GM18502 (cell line): Measurements from ENCODE around the gene FXYD4.
"Not testable (repeated sequence)": the region's sequence is repeated elsewhere in the genome, so short reads cannot be mapped to it uniquely, and the experiment has no call there.

Source experiments
- ATAC-seq: cut with Tn5 transposase; IDR thresholded peaks from one replicate; pipeline ENCODE4 v1.9.1; 2021; ENCODE audit warnings: mild to moderate bottlenecking; ENCODE audit not compliant: unreplicated experiment, poor library complexity

Gene FXYD4, protein sequence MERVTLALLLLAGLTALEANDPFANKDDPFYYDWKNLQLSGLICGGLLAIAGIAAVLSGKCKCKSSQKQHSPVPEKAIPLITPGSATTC

DNA sequence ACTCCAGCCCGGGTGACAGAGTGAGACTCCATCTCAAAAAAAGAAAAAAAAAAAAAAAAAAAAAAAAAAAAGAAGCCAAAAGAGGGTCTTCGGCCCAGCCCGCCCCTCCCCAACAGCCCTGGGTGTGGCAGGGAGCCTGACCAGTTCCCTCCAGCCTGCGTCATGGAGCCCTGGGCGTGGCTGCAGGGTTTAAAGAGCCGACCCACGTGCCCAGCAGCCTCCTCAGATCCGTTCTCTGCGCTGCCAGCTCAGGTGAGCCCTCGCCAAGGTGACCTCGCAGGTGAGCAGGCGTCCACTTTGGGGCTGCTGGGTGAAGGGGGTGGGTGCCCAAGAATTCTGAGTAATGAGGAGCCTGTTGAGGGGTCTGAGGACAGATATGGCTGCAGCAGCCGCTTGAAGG lies at the start of gene FXYD4:
Gene FXYD4 (plus strand): TSS at position 219 of the 400 bp plus-strand sequence. CDS start 2,111 bp downstream, outside the sequence.
- ATAC-seq = no peak

DNA sequence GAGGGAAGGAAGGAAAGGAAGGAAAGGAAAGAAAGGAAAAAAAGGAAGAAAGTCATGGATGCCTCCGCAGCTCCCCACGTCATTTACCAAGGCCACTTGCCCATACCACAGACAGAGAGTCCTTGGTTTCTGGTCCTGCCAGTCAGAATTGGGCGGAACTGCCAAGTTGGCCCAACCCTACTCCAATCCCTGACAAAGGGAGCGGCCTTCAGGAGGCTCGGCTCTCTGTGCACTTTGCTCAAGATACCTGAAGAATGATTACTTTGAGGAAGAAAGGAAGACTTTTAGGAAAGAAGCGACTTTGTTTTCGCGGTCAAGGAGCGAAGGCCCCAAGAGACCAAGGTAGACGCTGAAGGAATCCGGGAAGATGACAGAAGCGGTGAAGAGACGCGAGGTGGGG lies 49.1 kb upstream of the FXYD4 start:
- ATAC-seq = no peak

DNA sequence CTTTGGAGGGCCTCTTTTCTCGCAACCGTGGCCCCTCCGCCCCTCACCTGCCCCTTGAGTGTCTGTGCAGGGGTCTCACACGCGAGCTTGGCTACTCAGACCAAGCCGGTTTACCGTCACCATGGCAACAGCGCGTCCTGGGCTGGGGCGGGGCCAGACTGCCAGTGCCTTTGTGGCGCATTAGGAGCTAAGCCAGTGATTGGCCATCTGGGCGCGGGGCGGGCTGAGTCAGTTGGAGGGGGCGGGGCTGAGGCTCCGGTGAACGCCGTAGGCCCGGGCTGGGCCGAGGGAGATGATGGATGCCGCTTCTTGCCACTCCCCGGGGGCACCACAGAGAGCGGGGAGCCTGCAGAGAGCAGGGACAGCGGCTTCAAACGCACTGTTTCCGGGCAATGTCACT lies 48.7 kb upstream of the FXYD4 start:
- peak; percentile 82 for ATAC-seq

DNA sequence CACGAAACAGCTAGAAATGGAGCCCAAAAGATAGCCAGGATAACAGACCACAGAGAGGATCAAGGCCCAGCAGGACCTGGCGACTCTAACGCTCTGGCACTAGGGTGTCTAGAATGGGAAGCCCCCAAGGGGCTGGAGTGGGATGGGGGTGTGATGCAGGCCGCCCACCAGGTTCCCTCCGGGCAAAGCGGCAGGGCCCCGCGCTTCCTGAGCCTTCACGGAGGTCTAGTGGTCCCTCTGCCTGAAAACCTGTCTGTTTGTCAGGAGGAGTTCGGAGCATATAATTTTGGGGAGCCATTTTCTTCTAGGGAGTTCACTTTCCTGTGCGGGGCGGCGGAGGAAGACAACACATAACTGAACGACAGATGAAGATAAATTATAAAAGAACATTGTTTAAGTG lies 48.2 kb upstream of the FXYD4 start:
- no peak for ATAC-seq

DNA sequence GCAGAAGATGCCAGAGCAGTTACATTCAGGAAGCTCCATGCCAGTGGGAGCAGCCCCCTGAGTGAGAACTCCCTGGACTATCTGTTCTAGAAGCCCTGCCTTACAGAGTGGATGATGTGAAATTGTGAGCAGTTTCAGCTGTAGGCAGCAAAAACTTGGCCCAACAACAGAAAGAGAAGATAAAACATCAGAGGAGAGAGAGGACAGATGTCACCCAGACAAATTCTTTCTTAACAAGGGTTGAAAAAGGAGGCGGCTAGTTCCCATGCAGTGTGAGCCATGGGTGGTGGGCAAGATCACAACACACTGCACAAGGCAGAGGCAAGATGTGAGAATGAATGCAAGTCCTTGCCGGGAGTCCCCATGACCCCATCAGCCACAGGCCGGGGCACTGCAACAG lies 46.6 kb upstream of the FXYD4 start:
- ATAC-seq = no peak

DNA sequence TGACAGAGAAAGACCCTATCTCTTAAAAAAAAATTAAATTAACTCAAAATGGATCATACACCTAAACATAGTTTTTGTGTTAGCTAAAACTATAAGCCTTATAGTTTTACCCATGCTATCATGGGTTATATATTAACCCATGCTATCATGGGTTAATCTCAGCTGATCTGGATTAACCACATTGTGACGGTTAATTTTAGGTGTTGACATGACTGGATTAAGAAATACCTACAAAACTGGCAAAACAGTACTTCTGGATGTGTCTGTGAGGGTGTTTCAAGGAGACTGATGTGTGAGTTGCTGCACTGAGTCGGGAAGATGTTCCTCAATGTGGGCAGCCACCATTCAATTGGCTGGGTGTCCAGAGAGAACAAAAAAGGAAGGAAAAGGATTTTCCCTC lies 44.3 kb upstream of the FXYD4 start:
- ATAC-seq = no peak

DNA sequence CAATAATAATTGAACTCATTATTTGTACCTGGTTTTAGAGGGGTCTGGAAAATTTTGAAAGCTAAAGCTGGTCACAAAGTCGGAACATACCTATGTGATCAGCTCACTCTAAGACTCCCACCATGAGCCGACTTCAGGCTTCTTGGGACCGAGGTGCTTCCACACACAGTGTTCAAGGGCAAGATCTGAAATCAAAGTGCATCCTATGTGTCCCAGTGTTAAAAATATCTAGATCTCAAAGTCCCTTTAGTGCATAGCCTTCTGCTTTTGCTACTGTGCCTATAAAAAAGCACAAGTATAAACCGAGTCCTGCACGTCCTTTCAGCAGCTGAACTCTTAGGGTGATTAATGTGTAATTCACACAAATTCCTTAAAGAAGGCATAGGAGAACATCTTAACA lies 43.5 kb upstream of the FXYD4 start:
- no peak for ATAC-seq

DNA sequence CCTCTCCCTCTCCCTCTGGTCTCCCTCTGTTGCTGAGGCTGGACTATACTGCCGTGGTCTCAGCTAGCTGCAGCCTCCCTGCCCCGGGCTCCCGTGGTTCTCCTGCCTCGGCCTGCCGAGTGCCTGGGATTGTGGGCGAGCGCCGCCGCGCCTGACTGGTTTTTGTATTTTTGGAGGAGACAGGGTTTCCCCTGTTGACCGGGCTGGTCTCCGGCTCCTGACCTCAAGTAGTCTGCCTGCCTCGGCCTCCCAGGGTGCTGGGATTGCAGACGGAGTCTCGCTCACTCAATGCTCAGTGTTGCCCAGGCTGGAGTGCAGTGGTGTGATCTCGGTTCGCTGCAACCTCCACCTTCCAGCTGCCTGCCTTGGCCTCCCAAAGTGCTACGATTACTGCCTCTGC lies 42.6 kb upstream of the FXYD4 start:
- ATAC-seq = not testable (repeated sequence)

DNA sequence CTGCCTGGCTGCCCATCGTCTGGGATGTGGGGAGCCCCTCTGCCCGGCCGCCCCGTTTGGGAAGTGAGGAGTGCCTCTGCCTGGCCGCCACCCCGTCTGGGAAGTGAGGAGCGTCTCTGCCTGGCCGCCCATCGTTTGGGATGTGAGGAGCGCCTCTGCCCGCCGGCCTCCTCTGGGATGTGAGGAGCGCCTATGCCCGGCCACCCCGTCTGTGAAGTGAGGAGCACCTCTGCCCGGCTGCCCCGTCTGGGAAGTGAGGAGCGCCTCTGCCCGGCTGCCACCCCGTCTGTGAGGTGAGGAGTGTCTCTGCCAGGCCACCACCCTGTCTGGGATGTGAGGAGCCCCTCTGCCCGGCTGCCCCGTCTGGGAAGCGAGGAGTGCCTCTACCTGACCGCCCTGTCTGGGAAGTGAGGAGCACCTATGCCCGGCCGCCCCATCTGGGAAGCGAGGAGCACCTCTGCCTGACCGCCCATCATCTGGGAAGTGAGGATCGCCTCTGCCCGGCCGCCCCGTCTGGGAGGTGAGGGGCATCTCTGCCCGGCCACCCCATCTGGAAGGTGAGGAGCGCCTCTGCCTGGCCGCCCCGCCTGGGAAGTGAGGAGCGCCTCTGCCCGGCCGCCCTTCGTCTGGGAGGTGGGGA lies 42.1 kb upstream of the FXYD4 start:
- ATAC-seq = not testable (repeated sequence)

DNA sequence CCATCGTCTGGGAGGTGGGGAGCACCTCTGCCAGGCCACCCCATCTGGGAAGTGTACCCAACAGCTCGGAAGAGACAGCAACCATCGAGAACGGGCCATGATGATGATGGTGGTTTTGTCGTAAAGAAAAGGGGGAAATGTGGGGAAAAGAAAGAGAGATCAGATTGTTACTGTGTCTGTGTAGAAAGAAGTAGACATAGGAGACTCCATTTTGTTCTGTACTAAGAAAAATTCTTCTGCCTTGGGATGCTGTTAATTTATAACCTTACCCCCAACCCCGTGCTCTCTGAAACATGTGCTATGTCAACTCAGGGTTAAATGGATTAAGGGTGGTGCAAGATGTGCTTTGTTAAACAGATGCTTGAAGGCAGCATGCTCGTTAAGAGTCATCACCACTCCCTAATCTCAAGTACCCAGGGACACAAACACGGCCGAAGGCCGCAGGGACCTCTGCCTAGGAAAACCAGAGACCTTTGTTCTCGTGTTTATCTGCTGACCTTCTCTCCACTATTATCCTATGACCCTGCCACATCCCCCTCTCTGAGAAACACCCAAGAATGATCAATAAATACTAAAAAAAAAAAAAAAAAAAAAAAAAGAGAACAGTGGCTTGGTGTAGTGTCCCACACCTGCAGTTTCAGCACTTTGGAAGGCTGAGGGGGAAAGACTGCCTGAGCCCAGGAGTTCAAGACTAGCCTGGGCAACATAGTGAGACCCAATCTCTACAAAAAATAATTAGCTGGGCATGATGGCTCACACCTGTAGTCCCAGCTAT lies 41.2 kb upstream of the FXYD4 start:
- ATAC-seq = not testable (repeated sequence)

DNA sequence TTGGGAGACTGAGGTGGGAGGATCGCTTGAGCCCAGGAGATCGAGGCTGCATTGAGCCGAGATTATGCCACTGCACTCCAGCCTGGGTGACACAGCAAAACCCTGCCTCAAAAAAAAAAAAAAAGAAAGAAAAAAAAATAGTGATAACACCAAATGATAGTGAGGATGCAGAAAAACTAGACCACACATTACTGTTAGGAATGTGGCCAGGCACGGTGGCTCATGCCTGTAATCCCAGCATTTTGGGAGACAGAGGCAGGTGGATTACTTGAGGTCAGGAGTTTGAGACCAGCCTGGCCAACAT lies 40.7 kb upstream of the FXYD4 start:
- ATAC-seq = not testable (repeated sequence)

DNA sequence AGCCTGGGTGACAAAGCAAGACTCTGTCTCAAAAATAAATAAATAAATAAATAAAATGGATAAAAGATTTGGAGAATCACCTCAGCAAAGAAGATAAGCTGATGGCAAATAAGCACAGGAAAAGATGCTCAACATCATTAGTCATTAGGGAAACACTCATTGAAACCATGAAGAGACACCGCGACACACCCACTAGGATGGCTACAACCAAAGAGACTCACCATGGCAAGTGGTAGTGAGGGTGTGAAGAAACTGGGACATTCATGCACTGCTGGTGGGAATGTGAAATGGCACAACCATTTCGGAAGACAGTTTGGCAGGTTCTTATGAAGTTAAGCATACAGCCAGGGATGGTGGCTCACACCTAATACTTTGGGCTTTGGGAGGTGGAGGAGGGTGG lies 37.8 kb upstream of the FXYD4 start:
- no peak for ATAC-seq

DNA sequence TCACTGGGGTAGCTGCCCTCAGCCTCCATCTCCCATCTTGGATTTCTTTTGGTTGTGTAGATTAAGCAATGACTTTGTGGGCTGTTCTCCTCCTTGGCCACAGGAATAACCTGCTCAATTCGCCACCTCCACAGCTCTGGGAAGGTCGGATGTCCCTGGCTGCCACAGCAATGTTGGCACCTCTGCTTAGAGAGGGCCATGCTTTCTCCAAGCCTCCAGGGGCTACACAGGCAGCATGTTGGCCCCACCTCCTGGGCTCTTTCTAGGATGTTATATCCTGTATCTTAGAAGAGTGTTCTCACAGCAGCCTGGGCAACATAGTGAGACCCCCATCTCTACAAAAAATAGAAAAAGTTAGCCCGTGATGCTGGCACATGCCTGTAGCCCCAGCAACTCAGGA lies 35.4 kb upstream of the FXYD4 start:
- no peak for ATAC-seq

DNA sequence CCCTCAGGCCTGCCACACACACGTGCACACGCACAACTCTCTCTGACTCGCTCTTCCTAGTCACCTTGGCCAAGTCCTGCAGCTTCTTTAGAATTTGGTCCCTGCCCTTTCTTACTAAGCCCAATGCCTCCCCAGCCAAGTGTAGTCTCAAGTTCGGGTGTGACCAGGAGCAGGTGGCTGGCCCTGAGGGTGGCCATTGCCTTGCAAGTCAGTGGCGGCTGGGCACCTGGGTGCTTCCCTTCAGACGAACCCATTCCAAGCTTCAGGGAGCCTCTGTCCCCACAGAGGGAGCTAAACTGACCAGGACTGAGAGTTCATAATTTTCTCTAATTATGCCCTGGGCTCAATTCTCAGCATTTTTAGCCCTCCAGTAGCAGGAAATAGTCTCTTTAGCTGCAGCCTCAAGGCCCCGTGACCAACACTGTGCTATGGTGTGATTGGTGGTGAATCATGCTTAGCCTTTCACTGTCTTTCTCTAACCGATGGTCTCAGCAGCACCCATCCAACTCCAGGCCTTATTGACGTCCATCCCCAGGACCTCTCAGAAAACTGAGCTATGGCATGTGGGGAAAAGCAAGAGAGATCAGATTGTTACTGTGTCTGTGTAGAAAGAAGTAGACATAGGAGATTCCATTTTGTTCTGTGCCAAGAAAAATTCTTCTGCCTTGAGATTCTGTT lies 34.7 kb upstream of the FXYD4 start:
- ATAC-seq = no peak

DNA sequence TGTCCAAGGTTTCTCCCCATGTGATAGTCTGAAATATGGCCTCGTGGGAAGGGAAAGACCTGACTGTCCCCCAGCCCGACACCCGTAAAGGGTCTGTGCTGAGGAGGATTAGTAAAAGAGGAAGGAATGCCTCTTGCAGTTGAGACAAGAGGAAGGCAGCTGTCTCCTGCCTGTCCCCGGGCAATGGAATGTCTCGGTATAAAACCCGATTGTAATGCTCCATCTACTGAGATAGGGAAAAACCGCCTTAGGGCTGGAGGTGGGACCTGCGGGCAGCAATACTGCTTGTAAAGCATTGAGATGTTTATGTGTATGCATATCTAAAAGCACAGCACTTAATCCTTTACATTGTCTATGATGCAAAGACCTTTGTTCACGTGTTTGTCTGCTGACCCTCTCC lies 33.9 kb upstream of the FXYD4 start:
- ATAC-seq = not testable (repeated sequence)

DNA sequence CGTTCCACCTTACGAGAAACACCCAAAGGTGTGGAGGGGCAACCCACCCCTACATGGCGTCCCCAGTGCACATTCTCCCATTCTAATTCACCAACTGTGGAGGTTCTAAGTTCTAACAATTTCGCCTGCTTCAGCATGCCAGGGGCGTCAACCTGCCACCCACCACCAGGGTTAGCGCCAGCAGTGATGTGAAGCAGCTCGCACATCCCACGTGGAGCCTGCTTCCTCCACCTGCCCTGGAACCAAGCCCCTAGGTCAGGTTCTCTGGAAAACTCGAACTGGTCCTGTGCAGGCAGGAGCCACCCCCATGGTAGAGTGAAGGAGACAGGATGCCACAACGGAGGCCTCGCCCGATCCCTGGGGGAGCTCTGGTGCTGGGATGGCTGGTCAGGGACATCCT lies 33.3 kb upstream of the FXYD4 start:
- no peak for ATAC-seq

DNA sequence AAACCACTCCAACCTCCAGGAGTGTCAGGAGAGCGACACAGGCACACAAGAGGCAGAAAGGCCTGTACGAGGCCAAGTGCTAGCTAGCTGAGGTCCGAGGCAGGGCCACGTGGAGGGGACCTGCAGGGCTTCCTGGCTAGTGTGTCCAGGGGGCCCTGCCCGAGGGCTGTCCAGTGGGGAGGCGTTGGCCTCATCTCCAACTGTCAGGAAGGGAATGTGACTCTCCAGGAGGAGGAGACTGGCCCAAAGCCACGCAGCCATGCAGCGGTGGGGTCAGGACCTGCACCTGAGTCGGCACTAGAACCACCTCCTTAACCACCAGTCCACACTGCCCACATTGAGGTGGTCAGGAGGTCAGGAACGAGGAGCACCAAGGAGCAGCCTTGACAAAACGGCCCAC lies 32.3 kb upstream of the FXYD4 start:
- ATAC-seq = no peak

DNA sequence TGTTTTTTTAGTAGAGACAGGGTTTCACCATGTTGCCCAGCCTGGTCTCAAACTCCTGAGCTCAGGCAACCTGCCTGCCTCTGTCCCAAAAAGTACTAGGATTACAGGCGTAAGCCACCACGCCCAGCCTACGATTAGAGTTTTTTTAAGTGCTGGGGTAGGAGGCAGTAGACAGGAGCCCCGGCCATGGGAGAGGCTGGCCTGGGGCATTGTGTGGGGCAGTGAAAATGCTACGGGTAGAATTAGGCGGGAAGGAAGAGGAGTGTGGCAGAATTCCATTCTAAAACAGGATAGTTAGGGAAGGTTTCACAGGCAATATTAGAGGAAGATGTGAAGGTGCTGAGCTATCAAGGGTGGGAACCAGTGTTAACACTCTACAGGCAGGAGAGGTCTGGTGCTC lies 31.3 kb upstream of the FXYD4 start:
- no peak for ATAC-seq

DNA sequence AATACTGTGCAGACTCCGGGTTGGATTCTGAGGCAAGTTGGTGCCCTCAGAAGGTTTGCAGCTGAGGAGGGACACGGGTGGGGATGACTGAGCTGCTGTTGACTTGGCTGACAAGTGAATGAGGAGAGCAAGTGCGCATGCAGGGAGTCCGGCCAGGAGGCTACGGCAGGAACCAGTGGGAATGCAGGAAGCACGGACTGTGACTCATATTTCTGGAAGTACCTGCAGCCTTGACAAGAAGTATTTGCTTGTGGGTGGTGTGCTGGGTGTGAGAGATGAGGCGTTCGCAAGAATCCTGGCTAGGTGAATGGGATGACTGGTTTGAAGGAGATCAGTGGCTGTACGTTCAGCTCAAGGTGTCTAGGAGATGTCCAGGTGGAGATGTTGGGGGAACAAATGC lies 30.8 kb upstream of the FXYD4 start:
- ATAC-seq = no peak

DNA sequence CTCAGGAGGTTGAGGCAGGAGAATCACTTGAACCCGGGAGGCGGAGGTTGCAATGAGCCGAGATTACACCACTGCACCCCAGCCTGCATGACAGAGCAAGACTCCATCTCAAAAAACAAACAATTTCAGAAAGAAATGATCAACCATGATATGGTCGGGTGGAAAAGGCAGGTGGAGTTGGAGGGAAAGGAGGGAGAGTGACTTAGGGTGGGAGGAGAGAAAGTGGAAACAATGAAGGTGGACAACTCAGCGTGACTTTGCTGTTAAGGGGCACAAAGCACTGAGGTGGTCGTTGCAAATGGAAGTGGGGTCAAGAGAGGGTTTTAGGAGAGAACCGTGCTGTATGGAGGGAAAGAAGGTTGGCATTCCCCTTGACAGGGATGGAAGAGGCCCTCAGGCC lies 30.0 kb upstream of the FXYD4 start:
- ATAC-seq = no peak

DNA sequence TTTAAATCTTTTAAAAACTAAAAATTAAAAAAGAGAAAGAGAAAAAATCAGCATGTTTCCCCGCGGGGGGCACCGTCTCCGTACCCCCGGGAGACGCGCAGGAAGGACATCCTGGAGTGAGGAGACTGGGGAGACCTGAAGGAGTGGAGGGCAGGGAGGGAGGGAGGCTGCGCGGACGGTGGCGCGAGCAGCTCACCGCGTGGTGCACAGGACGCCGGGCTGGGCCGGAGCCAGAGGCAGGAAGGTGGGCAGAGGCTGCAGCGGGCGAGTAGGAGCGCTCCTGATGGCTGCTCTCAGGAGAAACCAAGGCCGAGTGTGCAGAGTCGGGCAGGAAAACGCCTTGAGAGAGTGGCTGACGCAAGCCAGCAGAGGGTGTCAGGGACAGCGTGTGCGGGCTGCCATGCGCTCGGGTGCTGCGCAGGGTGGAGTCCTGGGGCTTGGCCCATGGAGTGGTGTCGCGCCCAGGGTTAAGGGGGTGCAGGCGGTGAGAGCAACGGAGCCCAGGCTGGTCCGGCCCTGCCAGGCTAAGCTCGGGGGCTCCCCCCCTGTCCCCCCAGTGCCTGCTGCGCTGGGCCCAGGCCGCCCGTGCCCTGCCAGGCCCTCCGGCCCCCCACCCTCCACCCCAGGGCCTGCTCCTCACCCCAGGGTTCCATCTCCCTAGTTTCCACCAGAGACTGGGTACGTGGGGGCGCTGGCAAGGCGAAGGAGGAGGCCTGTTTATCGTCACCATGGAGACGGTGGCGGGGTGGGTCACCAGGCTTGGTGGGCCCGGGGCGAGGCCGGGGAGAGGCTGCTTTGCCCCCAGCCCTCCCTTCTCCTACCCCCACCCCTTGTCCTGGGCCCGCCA lies 28.9 kb upstream of the FXYD4 start:
- ATAC-seq = no peak
